HG02623 (cell line): ENCODE results near the gene TRMT61A.

Source experiments
- ATAC-seq: cut with Tn5 transposase; IDR thresholded peaks from one replicate; pipeline ENCODE4 v1.9.1; 2021; ENCODE audit warnings: moderate library complexity; ENCODE audit not compliant: unreplicated experiment

The TRMT61A gene

GRCh38 chr14:103545915-103546651 is 17.1 kb downstream of the TRMT61A start:
- ATAC-seq, result no peak

GRCh38 chr14:103546652-103547454 is 17.9 kb downstream of the TRMT61A start:
- no peak for ATAC-seq

DNA sequence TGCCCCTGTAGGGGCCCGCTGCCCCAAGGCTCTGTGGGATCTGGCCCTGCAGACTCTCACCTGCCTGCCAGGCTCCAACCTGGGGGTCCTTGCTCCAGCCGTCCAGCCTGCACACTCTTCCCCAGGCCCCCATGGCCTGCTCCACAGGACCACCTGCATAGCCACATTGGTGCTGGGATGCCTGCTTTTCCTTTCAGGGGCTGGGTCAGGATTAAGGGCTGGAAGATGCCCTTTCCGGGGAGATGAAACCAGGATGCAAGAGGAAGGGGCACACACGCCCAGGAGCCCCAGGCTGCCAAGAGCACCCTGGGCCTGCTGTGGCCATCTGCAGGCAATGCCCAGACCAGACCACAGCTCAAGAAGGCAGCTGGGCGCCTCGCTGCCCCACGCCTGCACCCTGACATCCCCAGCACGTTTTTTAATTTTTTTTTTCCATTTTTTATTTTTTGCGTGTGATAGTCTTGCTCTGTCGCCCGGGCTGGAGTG is 18.5 kb downstream of the TRMT61A start:
- ATAC-seq, result no peak

- ATAC-seq, result no peak
Observed at GRCh38 chr14:103547941-103548462, 19.0 kb downstream of the TRMT61A start.

DNA sequence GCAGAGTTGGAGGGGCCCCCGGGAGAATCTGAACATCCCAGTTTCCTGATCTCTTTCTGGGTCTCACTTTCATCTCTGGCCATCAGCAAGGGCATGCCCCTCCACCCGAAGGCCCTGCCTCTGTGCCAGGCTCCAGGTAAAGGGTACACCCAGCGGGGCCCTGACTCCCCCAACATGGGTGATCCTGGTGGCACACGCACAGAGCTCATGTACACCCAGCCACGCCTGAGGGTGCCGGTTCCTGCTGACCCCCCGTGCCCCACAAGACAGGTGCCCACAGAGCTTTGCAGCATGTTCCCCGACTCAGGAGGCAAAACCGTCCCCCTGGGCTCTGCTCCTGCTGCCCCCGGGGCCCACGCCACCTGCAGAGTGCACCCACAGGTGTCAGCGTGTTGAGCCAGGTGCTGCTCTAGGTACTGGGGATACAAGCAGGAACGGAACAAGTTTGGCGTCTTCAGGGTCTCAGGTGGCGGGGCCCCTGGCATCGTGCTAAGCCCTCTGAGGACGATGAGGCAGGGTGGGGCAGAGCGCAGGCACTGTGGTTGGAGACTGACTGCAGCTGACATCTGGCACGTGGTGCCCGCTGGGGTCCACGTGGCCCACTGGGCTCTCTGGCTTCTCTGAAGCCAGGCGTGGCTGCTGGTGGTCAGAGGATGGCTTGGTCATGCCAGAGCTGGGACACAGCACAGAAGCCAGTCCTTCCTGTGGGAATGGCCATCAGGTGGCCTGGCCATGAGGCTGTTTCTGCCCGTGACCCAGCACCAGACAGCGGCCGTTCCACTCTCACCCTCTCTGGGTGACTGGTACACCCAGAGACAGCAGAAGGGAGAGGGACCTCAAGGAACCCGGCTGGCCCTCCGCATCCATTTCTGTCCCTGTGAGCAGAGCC is 19.7 kb downstream of the TRMT61A start:
- no peak for ATAC-seq

- ATAC-seq, result no peak
Observed at GRCh38 chr14:103549361-103550311, 20.6 kb downstream of the TRMT61A start.

DNA sequence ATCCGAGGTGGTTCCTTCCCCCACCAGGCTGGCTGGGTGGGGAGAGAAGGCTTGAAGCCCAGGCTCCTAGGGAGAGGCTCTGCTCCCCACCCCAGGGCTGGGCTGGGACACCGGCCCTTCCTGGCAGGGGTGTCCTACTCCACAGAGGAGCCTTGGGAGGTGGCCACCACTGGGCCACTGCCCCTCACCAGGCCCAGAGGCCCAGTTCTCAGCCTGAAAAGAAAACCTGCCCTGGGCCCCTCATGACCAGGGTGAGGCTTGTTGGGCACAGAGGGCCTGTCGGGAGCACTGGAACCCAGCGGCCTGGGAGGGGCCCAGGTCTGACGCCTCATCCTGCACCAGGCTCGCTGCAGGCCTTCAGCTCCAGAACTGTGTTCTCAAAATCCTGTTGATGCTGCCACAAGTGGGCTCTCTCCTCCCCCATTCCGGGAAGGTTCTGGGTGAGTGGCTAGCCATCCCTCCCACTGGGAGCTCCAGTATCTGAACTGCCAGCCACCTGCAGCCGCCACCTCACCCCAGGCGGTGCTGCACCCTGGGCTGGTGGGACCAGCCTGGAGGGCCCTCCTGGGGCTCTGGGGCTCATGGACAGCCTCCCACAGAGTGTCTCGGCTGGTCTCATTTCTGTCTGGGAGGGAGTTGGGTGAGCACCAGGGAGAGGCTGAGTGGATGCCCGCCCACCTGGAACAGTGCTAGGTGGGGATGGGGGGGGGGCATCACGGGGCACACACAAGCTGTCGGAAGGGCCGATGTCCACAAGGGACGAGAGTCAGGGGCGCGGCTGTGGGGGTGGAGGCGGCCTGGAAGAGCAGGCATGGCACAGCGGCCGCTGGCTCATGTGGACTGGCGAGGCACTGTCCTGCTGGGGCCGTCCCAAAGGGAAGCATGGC is 21.7 kb downstream of the TRMT61A start:
- no peak for ATAC-seq

GRCh38 chr14:103551338-103551762 is 22.4 kb downstream of the TRMT61A start:
- no peak for ATAC-seq

DNA sequence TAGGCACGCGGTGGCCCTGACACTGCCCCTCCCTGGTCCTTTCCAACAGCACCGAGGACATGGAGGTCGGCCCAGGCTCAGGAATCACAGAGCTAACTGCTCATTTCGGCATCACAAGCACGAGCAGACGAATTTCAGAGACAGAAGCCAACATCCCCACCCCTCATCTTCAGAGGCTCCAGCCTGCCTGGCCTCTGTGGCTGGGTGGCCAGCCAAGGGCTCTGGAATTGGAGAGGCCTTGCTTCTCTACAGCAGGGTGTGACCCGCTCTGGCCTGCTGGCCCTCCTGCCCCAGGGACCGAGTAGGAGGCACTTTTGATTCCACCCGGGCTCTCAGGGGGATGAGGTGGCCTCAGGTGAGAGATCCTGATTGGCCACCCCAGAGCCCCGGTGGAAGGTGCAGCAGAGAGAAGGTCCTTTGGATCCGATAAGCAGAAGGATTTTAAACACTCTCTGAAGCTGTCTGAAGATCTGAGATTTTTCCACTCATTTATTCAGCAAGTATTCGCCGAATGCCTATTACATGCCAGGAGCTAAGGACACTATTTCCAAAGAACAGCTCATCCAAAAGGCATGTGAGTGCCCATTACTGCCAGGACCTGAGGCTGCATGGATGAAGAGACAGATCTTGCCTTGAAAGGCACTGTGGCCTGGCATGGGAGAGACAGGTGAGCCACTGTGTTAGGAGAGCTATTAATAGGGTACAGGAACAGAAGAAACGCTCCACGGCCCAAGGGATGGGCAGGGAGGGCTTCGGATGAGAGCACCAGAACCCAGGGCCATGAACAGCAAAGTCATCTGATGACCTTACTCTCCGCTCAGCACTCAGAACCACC is 23.2 kb downstream of the TRMT61A start:
- ATAC-seq, result no peak

DNA sequence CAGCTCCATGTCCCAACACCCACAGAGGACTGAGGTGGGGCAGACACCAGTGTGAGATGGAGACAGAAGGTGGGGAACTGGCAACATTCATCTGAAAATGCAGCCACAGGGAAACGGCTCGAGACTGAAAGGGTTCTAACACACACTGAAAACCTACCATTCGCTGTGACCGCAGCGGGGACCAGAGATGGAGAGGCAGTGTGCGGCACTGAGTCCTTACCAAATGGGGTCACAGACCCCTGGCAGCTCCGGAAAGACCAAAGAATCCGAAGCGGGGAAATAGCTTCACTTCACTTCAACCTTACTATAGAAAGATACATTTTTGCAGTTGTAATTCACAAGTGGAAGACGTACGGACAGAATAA is 23.8 kb downstream of the TRMT61A start:
- ATAC-seq, result no peak

DNA sequence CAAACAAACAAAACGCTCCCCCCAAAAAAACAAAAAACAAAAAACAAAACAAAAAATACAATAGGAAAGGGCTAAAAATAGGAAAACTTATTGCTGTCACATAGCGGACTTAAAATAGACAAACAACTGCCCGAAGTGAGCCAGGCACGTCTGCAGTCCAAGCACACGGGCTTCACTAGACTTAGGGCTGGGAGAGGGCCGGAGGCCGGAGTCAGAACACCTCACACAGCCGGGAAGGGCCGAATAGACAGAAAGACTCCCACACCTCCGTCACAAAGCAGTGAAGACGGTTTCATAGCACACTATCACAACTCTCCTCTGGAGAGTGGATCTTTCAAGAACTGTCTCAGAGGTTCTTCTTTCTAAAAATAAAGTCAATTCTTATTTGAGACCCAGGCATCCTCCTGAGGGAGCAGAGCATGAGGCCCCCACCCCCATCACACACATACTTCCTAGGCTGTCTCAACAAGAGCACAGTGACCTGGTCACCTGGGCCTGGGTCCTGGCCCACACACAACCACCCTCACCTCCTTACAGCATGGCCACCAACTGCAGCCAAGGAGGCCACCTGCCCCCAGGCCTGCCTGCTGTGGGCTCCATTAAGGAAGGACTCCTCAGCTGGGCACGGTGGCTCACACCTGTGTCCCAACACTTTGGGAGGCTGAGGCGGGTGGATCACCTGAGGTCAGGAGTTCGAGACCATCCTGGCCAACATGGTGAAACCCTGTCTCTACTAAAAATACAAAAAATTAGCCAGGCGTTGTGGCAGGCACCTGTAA is 26.8 kb downstream of the TRMT61A start:
- no peak for ATAC-seq

DNA sequence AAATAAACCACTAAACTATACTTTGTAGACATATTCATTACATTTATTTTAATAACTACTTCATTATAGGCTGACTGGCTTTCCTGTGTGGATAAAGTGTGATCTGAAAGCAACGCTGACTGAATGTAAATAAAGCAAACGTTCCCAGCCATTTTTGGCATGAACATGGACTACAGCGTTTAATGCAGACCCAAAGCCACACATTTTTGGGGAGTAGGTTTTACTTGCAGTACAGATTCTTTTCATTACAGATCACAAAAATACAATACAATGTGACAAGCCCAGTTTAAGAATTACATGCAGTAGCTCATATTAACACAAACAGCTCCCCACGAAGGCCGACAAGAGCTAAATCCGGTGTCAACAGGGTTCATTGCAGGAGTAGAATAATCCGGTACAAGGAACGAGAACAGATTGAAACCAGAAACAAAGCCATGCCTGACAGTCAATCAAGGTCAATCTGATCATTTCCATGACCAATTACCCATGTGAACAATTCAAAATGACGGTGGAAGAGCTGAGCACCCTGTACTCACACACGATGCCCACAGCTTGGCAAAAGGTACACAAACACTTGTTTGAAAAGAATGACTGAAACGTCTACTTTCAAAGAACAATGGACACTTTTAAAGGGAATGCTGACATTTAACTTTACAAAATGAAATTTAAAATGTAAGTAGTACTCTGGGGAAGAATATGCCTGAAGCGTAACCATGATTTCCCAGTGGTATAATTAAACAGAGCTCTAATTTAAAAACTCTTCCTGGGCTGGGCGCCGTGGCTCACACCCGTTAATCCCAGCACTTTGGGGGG is 28.2 kb downstream of the TRMT61A start:
- ATAC-seq, result no peak

- no peak for ATAC-seq
Observed at GRCh38 chr14:103558071-103558882, 29.3 kb downstream of the TRMT61A start.

- no peak for ATAC-seq
Observed at GRCh38 chr14:103559766-103560165, 30.8 kb downstream of the TRMT61A start.

DNA sequence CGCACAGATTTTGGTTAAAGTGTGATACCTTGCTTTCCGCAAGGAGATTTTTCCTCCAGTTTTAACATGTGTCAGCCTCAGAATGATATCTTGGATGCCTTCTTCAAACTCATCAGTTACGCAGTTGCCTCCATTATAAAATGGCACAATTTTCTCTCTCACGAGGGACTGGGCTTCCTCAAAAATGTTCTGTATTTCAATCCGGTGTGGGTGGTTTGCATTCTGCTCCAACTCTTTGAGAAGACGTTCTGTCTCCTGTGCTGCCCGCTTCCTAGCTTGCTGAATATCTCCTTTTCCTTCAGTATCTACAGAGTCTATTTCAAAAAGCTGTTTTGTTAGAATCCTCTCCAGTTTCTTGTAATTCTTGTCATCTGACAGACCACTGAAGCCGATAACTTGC is 31.7 kb downstream of the TRMT61A start:
- ATAC-seq, result no peak
